ENCODE measurements around the gene FNDC8. TPM values are rescaled to one million over a fixed set of nuclear protein-coding genes. Genes with fewer than 3 reads are reported as not detected.
A peak's percentile ranks its signal among the peaks of the same experiment; 100 is the strongest.

Gene FNDC8
- total and polyA plus RNA-seq, 9 of the 15 experiments (the other 6 are each of a cell fraction or from before 2014, with no cell fraction given), result 0.04 TPM; not detected in 8

- TF ChIP-seq MNT (conservative IDR thresholded peaks at IDR 0.05) (0 out of 4 replicates have a peak, but pooled peaks of 1 of the 2 experiments have one; percentile 13), RBM22 (IDR thresholded peaks at IDR 0.05; ENCODE audit: low read depth, low read length, poor library complexity, severe bottlenecking) (peak; percentile 38), CTCF (IDR thresholded peaks at IDR 0.05 in 2 of 3, conservative IDR thresholded peaks at IDR 0.05 in 1 of 3; ENCODE audit: insufficient read depth in 2 of 3, low read depth in 1 of 3, low read length in 3 of 3) (peak; percentile 79 to 97 (median 87)), SMAD4 (CRISPR knock-in tag; conservative IDR thresholded peaks at IDR 0.05) (peak; percentile 76), ESRRA (IDR thresholded peaks at IDR 0.05; ENCODE audit: borderline replicate concordance, low read depth) (peak; percentile 67; the same call in 1 of the 2 replicates), ZBTB5 (IDR thresholded peaks at IDR 0.05) (no peak), POLR2AphosphoS5 (IDR thresholded peaks at IDR 0.05; ENCODE audit: control insufficient read depth, insufficient read depth, low read depth, low read length) (peak; percentile 37; the same call in 1 of the 2 replicates), E2F1 (CRISPR knock-in tag; IDR thresholded peaks at IDR 0.05) (peak; percentile 49; the same call in 1 of the 2 replicates), TRIM28 (IDR thresholded peaks at IDR 0.05) (no peak), CXXC5 (CRISPR knock-in tag; IDR thresholded peaks at IDR 0.05) (peak; percentile 81), TAF1 (IDR thresholded peaks at IDR 0.05; ENCODE audit: control insufficient read depth, extremely low read depth, insufficient read depth, low read length, severe bottlenecking) (peak; percentile 73), XRCC5 (IDR thresholded peaks at IDR 0.05; ENCODE audit: low read depth, low read length) (peak; percentile 59; the same call in 1 of the 2 replicates), ZNF311 (CRISPR knock-in tag; IDR thresholded peaks at IDR 0.05) (no peak), BHLHE40 (IDR thresholded peaks at IDR 0.05; ENCODE audit: low read length) (peak; percentile 35; the same call in 1 of the 2 replicates), CREM (IDR thresholded peaks at IDR 0.05; ENCODE audit: low read depth) (peak; percentile 53), POLR2G (IDR thresholded peaks at IDR 0.05; ENCODE audit: low read depth, low read length) (peak; percentile 88), SIN3B (IDR thresholded peaks at IDR 0.05; ENCODE audit: low read depth) (0 out of 2 replicates have a peak, but pooled peaks have one; percentile 20), ZFX (CRISPR knock-in tag; IDR thresholded peaks at IDR 0.05) (peak; percentile 43), NR0B1 (IDR thresholded peaks at IDR 0.05; ENCODE audit: partially characterized antibody) (no peak)
These were observed 32.4 kb upstream of the FNDC8 start (continued) for GRCh38 chr17:35088881-35089585.
